Activated CD4-positive, alpha-beta T cell treated with anti-CD3 and anti-CD28 coated beads, Interleukin-2, amount 50 U/mL, for 1 hour (primary cell): ENCODE results near the gene CAB39.
A peak's percentile ranks its signal among the peaks of the same experiment; 100 is the strongest.

ENCODE experiments used
- DNase-seq: peaks from one replicate; pipeline ENCODE4 v3.0.0-alpha.2; 2020

CAB39 gene

DNA sequence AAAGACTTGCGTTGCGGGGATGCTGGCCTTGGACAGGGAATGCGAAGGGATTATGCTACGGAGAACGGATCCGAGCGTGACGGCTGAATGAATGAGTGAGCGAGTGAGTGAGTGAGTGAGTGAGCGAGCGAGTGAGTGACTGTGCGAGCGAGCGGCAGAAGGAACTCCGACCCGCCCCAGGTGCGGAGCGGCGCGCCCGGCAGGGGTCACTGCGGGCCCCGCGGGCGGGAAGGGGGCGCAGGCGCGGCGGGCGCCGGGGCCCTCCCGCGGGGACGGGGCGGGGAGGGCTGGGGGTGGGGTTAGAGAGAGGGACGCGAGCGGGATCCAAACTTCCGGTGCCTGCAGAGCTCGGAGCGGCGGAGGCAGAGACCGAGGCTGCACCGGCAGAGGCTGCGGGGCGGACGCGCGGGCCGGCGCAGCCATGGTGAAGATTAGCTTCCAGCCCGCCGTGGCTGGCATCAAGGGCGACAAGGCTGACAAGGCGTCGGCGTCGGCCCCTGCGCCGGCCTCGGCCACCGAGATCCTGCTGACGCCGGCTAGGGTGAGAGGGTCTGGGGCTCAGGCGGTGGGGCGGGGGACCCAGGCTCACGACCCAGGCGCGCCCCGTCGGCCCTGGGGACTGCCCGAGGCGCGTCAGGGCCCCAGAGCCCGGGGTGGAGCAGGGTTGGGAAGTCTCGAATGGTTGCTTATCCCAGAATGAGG is 152.1 kb downstream of the CAB39 start, which contains the start of gene ITM2C:
TSS of gene ITM2C (plus strand) at position 338 of the 702 bp plus-strand sequence. CDS start at position 422, 84 bp downstream.
- DNase-seq: peak; percentile 73

GRCh38 chr2:230865307-230865765 is 152.7 kb downstream of the CAB39 start:
- DNase-seq: no peak

GRCh38 chr2:230865766-230866755 is 153.4 kb downstream of the CAB39 start:
- no peak for DNase-seq

DNA sequence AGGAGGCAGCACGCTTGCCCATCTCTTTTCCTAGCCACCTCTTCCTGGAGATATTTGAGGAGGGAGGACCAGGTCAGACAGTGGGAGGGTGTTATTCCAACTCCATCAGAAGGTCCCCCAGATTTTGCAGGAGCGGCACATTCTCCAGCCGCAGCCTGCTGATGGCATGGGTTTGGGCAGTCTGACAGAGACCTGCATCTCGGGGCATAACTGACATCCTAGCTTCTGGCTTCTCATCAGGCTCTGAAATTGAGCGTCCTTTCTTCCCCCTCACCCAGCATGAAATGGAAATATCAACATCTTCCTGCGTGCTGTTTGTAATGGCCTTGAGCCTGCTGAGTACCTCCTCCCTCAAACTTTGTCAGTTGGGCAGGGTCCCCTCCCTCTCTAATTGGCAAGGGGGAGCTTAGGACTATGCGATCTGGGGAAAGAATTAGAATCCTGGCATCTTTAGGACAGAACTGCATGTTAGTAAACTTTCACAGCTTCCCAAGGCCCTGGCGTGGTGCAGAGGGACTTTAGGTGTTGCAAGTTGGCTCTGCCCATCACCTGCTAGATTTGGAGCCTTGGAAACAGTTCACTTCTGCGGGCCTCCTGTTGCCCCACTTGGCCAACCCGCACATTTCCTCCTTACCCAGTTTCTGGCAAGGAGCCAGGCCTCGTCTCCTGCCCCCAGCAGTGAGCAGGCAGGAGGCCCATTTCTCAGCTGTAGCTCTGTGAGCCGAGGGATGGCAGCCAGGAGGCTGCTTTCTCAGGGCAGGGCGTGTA is 154.3 kb downstream of the CAB39 start:
- peak; percentile 60 for DNase-seq

GRCh38 chr2:230868161-230868946 is 155.7 kb downstream of the CAB39 start:
- no peak for DNase-seq

DNA sequence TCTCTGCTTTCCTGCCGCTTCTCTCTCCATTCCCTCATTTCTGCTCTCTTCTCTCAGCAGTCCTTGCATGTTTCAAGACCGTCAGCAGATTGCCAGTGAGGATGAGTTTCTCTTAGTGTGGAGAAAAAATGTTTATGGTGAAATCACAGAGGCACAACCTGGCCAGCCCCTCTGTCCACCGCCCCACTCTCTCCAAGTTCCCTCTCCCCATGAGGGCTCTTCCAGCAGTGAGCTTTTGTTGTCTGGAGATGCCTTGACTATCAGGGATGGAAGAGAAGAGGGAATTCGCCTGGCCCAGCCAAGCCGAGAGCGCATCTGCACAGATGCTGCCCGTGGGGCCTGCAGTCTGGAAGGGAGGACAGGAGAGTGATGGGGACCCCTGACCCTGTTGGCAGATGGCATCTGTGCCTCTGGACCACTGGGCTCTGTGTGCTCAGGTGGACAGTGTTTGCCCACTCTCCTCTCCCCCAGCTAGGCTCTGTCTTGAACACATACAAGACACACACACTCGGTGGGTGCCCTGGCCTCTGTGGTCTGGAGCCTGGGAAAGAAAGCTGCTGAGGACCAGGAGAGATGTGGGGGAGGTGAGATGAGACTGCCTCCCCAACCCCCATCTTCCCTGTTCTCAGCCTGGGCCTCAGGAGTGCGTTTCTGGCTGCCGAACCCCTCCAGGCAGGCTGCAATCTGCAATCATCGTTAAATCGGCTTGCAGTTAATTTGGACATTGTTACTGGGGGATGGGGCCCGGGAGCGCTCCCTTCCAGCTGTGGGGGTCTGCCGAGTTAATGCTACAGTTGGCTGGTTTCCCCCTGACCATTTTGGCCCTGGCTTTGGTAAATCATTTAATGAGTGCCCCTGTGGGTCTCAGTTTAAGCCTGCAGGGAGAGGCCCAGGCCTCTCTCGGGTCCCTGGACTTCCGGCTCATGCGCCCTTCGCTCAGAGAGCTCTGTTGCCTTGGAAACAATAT is 156.6 kb downstream of the CAB39 start:
- no peak for DNase-seq

- no peak for DNase-seq
Measured at GRCh38 chr2:230869914-230870543, 157.4 kb downstream of the CAB39 start.
